Measurements from ENCODE around the gene RPTOR. TPM values are rescaled to one million over a fixed set of nuclear protein-coding genes. Genes with fewer than 3 reads are reported as not detected.
A peak's percentile ranks its signal among the peaks of the same experiment; 100 is the strongest.

Gene RPTOR
- total RNA-seq, 1 experiment from 2014 or later = 66.7 TPM

- CTCF ChIA-PET = no interaction called here
- DNase-seq = no peak
- no peaks in the 10 kb centered on the region for H3K9me3 Mint-ChIP-seq (ENCODE audit: unreplicated experiment)
- TF ChIP-seq, protein P1, sequence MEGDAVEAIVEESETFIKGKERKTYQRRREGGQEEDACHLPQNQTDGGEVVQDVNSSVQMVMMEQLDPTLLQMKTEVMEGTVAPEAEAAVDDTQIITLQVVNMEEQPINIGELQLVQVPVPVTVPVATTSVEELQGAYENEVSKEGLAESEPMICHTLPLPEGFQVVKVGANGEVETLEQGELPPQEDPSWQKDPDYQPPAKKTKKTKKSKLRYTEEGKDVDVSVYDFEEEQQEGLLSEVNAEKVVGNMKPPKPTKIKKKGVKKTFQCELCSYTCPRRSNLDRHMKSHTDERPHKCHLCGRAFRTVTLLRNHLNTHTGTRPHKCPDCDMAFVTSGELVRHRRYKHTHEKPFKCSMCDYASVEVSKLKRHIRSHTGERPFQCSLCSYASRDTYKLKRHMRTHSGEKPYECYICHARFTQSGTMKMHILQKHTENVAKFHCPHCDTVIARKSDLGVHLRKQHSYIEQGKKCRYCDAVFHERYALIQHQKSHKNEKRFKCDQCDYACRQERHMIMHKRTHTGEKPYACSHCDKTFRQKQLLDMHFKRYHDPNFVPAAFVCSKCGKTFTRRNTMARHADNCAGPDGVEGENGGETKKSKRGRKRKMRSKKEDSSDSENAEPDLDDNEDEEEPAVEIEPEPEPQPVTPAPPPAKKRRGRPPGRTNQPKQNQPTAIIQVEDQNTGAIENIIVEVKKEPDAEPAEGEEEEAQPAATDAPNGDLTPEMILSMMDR (IDR thresholded peaks at IDR 0.05; ENCODE audit: insufficient read depth in 1 of 2, low read depth in 1 of 2, low read length in 1 of 2, severe bottlenecking in 1 of 2, unreplicated experiment in 1 of 2) = no peak
- H3K27me3 Mint-ChIP-seq (ENCODE audit: insufficient read depth, unreplicated experiment) = no peaks in the 10 kb centered on the region
- intact Hi-C loops (cut with micrococcal nuclease; ENCODE audit: unreplicated experiment) = no loop called here
- POLR2A ChIA-PET = no interaction called here
- H3K4me1 Mint-ChIP-seq (ENCODE audit: low read depth, unreplicated experiment) = no peaks in the 10 kb centered on the region
- H3K9me3 ChIP-seq = no peaks in the 10 kb centered on the region
- 0 out of 2 replicates have a peak, but pooled peaks cover 4% of the 10 kb centered on the region for H3K4me1 ChIP-seq
- no peaks in the 10 kb centered on the region for H3K27me3 ChIP-seq (replicated peaks; ENCODE audit: control insufficient read depth, insufficient read depth, low read length)
- no peak overlapping the region for H3K27ac Mint-ChIP-seq (ENCODE audit: unreplicated experiment)
- BruUV-seq (replicated peaks) = no TSS peak
- peaks cover 19% of the 10 kb centered on the region for H3K36me3 Mint-ChIP-seq (ENCODE audit: insufficient read depth, unreplicated experiment)
- no peak overlapping the region for H3K4me3 ChIP-seq (ENCODE audit: low read depth, low read length)
- H3K36me3 ChIP-seq (ENCODE audit: control insufficient read depth, insufficient read depth, low read length) = no peaks in the 10 kb centered on the region
- H3K4me3 Mint-ChIP-seq (ENCODE audit: unreplicated experiment) = no peak overlapping the region
Measured at GRCh38 chr17:80960797-80961452, 416.3 kb downstream of the RPTOR start.

- Histone ChIP-seq H3K27me3 (replicated peaks; ENCODE audit: control insufficient read depth, insufficient read depth, low read length) (no peaks in the 10 kb centered on the region), H3K4me3 (ENCODE audit: low read depth, low read length) (no peak overlapping the region), H3K36me3 (ENCODE audit: control insufficient read depth, insufficient read depth, low read length) (no peaks in the 10 kb centered on the region), H3K4me1 (0 out of 2 replicates have a peak, but pooled peaks cover 4% of the 10 kb centered on the region), H3K9me3 (no peaks in the 10 kb centered on the region)
- H3K4me3 Mint-ChIP-seq (ENCODE audit: unreplicated experiment) = no peak overlapping the region
- TF ChIP-seq, protein P1 (IDR thresholded peaks at IDR 0.05; ENCODE audit: insufficient read depth in 1 of 2, low read depth in 1 of 2, low read length in 1 of 2, severe bottlenecking in 1 of 2, unreplicated experiment in 1 of 2) = peak in 1 of 2 experiments; percentile 14
- BruUV-seq (replicated peaks) = no TSS peak
- no peak overlapping the region for H3K27ac Mint-ChIP-seq (ENCODE audit: unreplicated experiment)
- intact Hi-C loops (cut with micrococcal nuclease; ENCODE audit: unreplicated experiment) = no loop called here
- ChIA-PET POLR2A (no interaction called here), CTCF (interaction anchor here (0.9 kb wide), 1 partner anchor 26 kb away, joined by 3 read pairs; no protein-coding TSS in a partner anchor)
- peaks cover 24% of the 10 kb centered on the region for H3K36me3 Mint-ChIP-seq (ENCODE audit: insufficient read depth, unreplicated experiment)
- no peaks in the 10 kb centered on the region for H3K27me3 Mint-ChIP-seq (ENCODE audit: insufficient read depth, unreplicated experiment)
- no peak for DNase-seq
- no peaks in the 10 kb centered on the region for H3K4me1 Mint-ChIP-seq (ENCODE audit: low read depth, unreplicated experiment)
- no peaks in the 10 kb centered on the region for H3K9me3 Mint-ChIP-seq (ENCODE audit: unreplicated experiment)
Measured at GRCh38 chr17:80961541-80962330, 417.1 kb downstream of the RPTOR start.

- Mint-ChIP-seq H3K27me3 (ENCODE audit: insufficient read depth, unreplicated experiment) (no peaks in the 10 kb centered on the region), H3K9me3 (ENCODE audit: unreplicated experiment) (no peaks in the 10 kb centered on the region), H3K4me3 (ENCODE audit: unreplicated experiment) (no peak overlapping the region), H3K27ac (ENCODE audit: unreplicated experiment) (no peak overlapping the region), H3K36me3 (ENCODE audit: insufficient read depth, unreplicated experiment) (peaks cover 24% of the 10 kb centered on the region), H3K4me1 (ENCODE audit: low read depth, unreplicated experiment) (no peaks in the 10 kb centered on the region)
- DNase-seq = no peak
- H3K4me1 ChIP-seq = 0 out of 2 replicates have a peak, but pooled peaks cover 4% of the 10 kb centered on the region
- no peaks in the 10 kb centered on the region for H3K27me3 ChIP-seq (replicated peaks; ENCODE audit: control insufficient read depth, insufficient read depth, low read length)
- ChIA-PET CTCF (interaction anchor here (0.9 kb wide), 1 partner anchor 25 kb away, joined by 3 read pairs; no protein-coding TSS in a partner anchor), POLR2A (no interaction called here)
- no peaks in the 10 kb centered on the region for H3K36me3 ChIP-seq (ENCODE audit: control insufficient read depth, insufficient read depth, low read length)
- no TSS peak for BruUV-seq (replicated peaks)
- H3K4me3 ChIP-seq (ENCODE audit: low read depth, low read length) = no peak overlapping the region
- TF ChIP-seq, protein P1 (IDR thresholded peaks at IDR 0.05; ENCODE audit: insufficient read depth in 1 of 2, low read depth in 1 of 2, low read length in 1 of 2, severe bottlenecking in 1 of 2, unreplicated experiment in 1 of 2) = no peak
- intact Hi-C loops (cut with micrococcal nuclease; ENCODE audit: unreplicated experiment) = no loop called here
- H3K9me3 ChIP-seq = no peaks in the 10 kb centered on the region
Measured at GRCh38 chr17:80962356-80963329, 418.0 kb downstream of the RPTOR start.
